A172 (cell line): ENCODE data around the gene OR4B1. TPM values are rescaled to one million over a fixed set of nuclear protein-coding genes. Genes with fewer than 3 reads are reported as not detected.

Experiments used
- DNase-seq: peaks from one replicate; pipeline ENCODE4 v3.0.0-alpha.2; 2015; ENCODE audit warnings: low spot score
- total RNA-seq: library from RNA; depleted of rRNA; stranded (reverse); fragments of >200 nt; shearing (Covaris generic); gene quantifications from 2 replicates; pipeline ENCODE4 v1.2.3, GENCODE V29; 2014; rRNA removed

The OR4B1 gene
- total RNA-seq, 1 experiment from 2014 or later = not detected

DNA sequence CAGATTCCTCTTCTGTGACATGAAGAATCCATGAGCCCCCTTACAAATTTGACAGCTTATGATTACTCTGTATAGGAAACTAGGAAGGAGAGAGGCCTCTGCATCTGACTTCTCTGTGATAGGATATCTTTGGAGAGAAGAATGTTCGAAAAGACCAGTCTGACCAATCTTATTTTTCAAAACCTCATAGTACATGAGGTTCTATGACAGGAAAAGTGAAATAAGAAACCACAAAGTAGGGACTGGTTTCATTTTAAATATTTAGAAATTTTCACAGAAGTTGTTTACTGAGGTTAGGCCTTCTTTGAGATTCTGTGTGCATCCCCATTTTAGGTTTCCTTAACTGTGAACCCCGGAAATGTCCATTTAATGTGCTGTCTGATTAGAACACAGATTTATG lies 45.0 kb downstream of the OR4B1 start:
- no peak for DNase-seq

DNA sequence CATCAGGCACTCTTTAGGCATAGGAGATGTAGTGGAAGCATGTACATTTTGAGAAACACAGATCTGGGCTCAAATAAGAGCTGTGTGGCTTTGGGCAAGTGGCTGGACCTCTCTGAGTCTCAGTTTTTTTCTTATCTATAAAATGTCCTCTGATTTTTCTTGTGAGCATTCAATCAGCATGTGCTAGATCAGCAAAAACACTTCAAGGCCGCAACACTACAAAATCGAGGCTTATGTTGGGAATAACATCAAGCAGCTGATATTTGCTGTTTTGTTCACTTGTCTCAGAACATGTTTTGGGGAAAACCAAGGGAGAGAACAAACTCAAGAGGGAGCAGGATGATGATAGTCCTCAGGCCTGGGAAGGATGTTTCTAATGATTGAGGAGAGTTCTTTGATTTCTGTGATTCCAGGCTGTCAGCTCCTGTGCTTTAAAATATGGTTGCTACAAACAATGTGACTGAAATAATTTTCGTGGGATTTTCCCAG lies 46.9 kb downstream of the OR4B1 start, which contains the start of gene OR4X1:
OR4X1 (plus strand) TSS at position 439 of the 489 bp plus-strand sequence; CDS start at position 439, 0 bp downstream.
- no peak for DNase-seq

Other genes with a start within 250 kb of the OR4B1 start
- 15.2 and 15.8 TPM in 2 replicates for gene PTPRJ, start 236.3 kb upstream of the OR4B1 start, total RNA-seq
- not detected in 2 replicates for gene OR4X2, start 28.3 kb downstream of the OR4B1 start, total RNA-seq
- not detected in 2 replicates for gene OR4X1, start 47.1 kb downstream of the OR4B1 start, total RNA-seq
- not detected in 2 replicates for gene OR4S1, start 89.4 kb downstream of the OR4B1 start, total RNA-seq
- not detected in 2 replicates for gene OR4C3, start 108.1 kb downstream of the OR4B1 start, total RNA-seq
- gene OR4C5, start 149.7 kb downstream of the OR4B1 start, total RNA-seq = not detected in 2 replicates